HG03066 (cell line): ENCODE measurements around the gene WWOX.

ENCODE experiments used
- ATAC-seq: cut with Tn5 transposase; IDR thresholded peaks from one replicate; pipeline ENCODE4 v1.9.1; 2021; ENCODE audit warnings: low read depth; ENCODE audit not compliant: unreplicated experiment

The WWOX gene

DNA sequence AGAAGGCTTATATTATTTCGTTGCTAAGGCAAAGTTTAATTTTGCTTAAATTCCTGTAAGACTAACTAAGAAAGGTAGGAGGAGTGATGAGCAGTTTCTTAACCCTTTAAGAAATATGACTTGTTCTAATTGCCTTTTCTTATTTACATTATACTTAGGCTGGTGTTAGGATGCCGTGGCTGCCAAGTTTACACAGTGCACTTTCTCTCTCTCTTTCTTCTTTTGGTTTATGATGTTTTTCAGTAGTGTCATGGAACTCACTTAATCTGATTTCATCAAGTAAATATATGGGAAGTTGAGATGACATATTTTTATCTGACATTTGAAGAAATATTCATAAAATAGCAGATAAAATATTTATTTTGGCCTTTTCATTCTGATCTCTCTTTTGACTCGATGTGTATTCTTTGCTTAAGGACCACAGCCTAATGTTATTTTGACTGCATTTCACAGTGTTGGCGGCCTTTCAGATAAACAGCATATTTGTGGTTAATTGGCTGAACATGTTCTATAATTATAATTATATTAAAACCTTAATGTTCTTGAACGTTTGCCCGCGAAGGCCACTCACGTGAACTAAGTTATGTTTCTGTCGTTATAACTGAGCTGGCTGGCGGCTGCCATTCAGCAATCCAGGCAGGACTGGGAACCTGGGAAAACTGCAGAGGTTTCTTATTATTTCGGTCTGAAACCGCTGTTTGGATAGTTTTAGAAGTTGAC is 191.6 kb downstream of the WWOX start:
- no peak for ATAC-seq

DNA sequence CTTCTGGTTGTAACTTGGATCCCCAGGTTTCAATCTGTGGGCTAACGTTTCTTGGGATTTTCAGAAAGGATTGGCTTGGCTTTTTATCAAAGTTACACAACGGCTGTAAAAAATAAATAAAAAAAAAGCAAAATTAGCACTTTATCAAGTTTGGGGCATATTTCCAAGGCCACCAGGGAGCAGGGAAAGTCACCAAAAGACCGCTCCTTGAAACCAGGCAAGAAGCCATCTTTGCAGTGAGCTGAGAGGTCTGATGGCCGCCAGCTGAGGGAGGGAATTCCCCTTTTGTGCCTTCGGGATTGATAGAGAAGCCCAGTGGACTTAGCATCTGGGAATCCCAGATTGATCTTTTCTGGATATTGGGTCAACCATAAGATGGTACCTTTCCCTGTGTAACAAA is 192.2 kb downstream of the WWOX start:
- ATAC-seq = no peak

DNA sequence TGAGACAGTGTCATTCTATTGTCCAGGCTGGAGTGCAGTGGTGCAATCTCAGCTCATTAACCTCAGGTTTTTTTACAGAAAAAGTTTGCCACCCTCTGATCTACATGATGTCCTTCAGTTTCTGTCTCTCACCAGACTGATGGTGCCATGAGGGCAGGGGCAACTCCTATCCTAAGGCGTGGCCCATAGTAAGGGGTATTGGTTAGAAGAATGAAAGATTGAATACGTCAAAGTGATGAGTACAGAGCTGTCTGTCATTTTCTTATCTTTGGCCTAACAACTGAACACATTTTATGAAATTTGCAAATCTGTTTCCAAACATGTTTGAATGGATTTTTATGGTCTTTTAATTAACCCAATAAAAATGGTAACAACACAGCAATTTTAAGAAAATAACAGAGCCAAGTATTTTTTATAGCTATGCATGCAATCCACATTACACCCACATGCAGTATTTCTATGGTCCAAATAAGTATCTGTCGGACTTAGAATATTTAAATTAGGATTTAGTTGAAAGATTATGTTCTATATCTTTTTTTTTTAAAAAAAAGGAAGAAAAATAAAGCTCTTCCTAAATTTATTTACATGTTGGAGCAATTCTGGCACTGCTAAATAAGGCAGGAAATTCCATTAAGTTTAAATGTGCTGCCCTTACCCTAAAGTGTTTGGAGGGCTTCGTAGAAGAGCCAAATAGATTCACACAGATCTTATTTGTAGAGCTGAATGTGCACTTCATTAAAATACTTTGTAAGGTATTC is 192.8 kb downstream of the WWOX start:
- no peak for ATAC-seq

DNA sequence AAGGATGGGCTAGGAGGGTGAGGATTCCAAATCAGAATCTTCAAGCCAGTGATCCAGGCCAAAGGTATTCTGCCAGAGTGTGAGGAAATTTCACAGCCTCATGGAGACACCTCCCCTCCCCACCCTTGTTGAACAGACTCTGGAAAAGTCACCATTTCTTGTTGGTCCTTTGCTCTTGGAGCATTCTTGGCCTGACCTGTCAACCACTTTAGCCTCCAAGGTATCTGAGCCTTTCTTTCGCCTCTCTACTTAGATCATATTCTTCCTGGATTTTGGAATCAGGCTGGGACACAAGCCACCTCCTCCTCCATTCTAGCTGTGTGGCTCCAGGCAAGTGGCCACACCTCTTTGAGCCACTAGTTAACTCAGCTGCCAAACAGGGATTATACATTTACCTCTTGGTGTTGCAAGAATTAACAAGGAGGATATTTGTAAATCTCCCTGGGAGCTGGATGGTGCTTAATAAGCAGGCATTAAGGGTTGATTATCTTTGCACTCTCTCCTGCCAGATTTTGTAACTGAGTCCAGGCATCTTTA is 193.5 kb downstream of the WWOX start:
- ATAC-seq = no peak

DNA sequence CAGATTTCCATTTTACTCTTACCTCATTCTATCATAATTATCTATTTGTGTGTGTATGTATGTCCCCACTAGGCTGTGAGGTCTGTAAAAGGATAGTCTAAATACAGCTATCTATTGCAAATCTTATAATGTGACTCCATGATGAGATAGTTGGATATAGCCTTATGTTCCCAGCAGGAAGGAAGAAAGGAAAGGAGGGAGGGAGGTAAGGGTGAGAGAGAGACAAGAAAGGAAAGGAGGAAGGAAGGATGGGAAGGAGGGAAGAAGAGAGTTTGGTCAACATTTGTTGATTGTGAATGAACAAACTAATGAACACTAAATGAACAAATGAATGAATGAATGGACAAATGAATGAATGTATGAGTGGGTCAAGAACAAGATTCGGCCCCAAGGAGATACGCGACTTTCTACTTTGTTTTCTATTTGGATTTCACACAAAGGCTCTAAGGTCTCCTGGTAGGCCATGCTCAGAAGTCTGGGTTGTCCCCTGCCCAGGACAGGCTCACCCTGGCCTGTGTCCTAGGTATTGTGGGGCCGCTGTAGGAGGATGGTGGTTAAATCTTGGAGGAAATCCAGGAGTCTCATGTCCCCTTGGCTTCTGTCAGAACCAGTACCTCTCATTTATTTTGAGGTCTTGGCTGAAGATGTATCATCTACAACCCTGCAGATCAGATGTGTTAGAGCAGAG is 195.2 kb downstream of the WWOX start:
- no peak for ATAC-seq

DNA sequence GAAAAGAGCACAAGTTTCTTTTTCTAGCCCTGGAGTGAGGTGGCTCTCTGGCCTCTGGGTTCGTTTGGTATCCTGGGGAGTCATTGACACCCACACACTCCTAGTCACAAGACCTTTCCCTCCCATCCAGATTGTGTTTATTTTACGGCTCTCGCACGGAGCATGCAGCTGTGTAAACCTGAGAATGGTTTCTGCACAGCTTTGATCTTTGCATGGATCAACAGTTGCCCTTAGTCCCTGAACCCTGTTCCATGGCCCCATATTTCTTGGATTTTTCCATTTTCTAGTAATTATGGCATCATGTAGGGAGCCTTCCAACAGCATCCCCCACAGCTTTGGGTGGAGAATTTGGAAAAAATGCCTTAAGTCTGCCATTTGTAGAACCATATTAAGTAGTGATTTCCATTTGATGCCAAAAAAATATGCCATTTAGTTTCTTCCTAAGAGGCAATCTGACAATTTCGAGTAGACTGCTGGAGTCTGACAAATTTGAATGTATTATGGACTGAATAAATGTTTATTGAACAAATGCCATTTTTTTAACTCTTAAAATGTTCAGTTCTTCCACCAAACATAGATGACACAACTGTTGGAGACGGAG is 197.7 kb downstream of the WWOX start:
- ATAC-seq = no peak

DNA sequence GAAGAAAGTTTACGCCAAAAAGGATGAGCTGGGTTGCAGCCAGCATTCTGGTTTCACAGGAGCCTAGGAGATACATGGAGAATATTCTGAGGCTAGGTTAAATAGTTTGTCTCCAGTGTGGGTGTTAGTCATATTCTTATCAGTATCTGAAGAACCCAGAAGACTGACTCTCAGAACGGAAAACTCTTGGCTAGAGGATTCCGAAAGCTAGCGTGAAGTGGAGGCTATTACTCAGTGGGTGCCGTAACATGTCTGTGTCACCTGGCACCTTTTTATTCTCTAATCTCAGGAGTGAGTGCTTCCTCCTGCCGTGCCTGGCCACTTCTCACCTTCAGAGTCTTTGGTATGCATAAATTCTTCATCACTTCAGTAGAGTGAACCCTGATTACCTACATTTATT is 199.5 kb downstream of the WWOX start:
- ATAC-seq = no peak

DNA sequence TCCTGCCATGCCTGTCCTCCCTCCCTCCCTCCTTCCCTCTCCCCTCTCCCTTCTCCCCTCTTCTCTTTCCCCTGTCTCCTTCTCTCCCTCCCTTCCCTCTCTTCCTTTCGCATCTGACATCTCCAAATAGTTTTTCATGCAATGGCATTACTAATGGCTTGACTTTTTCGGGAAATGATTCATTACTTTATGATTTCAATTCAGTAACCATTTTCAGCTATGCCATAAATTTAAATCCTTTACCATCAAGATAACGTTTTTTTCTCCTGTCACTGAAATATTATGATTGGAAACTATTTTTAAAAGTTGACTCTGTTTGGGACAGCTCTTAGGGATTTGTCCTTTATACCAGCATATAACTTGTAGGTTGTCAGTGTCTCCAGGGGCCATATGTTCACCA is 201.0 kb downstream of the WWOX start:
- no peak for ATAC-seq

DNA sequence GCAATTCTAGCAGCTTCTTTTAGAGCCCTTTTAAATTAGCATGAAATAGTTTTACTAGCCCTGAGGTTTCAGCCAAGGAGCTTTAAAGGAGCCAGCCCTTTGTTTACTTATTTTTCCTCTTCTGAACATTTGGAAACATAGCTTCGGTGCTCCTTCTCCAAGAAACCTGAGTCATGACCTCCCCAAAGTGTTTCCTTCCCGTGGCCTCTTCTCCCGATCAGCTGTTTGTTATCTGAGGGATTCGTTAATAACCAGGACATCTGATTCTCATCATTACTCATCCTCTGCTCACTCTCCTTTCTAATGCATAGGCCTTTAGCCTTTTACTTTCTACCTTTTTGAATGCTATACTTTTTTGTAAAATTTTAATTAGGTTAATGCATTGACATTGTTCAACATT is 204.5 kb downstream of the WWOX start:
- no peak for ATAC-seq

DNA sequence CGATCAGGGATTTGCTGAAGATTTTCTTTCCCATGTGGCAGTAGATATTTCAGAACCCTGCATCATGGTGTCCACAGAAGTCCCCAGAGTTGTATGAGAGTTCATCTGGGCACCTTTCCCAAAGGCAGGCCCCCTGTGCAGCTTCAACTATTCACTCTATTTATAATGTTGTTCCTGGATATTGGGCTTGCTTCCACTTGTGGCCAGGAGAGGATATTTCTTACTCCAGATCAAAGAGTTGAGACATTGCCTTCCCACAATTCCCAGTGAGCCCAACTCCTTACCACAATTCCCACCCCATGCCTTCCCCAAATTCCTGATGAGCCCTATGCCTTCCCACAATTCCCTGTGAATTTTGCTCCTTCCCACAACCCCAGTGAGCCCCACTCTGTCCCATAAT is 206.9 kb downstream of the WWOX start:
- ATAC-seq = no peak

DNA sequence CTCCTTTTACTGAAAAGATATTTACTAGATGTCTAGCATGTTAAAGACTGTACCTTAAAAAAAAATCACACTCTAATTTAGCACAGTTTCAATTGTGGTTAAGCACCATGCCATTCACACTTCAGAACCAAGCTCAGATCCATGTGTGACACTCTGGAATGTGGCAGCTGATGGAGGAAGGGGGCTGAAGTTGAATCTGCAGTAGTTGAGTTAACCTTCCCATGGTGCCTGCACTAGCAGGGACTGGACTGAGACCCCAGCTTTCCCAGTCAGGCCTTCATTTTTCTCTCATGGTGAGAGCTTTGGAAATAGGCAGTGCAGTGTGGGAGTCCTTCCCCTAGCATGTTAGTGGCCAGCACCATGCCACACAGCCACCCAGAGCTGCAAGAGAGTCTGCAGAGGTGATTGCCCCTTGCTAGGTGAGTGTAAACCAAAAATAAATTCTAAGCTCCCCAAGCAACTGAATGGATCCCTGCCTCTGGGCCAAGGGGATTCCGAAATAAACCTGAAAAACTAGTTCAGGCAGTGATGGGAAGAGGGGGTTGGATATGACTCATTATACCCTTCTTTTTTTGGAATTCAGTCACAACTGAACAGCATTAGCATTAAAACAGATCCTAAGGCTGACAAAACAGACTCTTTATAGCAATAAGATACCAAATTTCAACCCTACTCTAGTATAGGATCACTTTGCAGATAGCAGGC is 208.5 kb downstream of the WWOX start:
- ATAC-seq = no peak

DNA sequence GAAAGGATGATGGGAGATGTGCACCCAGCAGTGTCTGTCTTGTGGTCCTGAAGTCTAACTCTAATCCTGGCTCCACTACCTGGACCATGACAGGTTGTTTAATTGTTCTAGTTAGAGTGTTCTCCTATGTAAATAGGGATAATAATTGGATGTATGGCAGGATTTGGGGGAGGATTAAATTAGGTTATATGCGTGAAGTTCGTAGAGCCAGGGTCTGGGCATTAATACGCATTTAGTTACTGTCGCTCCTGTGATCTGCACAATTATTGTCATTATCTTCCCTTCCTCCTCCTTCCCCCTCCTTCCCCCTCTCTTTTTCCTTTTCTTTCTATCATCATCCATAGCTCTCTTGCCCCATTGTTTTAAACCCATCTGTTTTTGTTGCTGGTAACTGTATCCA is 210.3 kb downstream of the WWOX start:
- ATAC-seq = no peak

DNA sequence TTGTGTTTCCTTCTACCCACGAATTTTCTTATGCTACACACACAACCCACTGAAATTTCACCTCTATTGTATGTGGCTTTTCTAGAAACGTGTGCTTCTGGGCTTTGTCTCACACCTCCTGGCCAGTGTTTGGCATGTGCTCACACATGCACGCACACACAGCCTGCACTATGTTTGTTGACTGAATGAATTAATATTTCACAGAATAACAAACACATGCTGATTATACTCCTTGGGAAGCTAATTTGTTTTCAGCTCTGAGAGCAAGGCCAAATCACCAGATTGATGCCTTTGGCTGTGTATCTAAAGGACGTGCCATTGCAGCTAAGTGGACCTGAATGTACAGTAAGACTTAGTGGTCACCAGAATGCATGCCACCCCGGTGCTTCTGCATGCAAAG is 210.7 kb downstream of the WWOX start:
- no peak for ATAC-seq

DNA sequence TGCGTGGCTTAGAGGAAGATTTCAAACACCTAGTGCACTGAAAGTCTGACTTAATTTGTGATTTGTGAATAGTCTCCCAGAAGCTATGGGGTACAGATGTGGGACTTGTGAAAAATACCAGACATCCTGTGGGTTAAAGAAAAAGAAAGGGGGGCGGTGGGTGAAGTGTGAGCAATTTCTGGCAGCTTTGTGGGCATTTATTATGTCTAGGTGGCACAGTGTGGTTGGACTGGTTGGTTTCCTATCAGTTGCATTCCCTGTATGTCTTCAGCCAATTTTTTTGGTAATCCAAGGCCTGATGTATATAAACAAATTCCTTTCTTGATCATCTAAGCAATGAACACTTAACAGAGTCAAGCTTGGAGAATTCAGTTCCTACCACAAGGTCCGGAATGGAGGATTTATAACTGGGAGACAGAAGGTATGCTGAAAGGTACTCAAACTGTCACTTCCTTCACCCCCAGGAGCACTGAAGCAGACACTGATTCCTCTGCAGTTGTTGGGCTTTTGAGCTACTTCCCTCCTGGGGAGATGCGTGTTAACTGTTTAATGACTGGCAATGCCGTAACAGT is 211.6 kb downstream of the WWOX start:
- no peak for ATAC-seq

DNA sequence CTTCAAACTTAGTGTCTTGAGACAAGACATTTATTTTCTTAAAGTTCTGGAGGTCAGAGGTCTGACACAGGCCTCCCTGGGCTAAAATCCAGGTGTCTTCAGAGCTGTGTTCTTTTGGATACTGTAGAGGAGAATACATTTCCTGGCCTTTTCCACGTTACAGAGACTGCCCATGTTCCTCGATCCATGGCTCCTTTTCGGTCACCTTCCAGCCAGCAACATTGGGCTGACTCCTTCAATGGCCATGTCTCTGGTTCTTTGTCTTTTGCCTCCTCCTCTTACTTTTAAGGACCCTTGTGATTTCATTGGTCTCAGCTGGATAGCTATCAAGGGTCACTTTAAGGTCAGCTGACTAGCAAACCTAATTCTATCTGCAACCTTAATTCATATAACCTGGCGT is 212.4 kb downstream of the WWOX start:
- no peak for ATAC-seq

DNA sequence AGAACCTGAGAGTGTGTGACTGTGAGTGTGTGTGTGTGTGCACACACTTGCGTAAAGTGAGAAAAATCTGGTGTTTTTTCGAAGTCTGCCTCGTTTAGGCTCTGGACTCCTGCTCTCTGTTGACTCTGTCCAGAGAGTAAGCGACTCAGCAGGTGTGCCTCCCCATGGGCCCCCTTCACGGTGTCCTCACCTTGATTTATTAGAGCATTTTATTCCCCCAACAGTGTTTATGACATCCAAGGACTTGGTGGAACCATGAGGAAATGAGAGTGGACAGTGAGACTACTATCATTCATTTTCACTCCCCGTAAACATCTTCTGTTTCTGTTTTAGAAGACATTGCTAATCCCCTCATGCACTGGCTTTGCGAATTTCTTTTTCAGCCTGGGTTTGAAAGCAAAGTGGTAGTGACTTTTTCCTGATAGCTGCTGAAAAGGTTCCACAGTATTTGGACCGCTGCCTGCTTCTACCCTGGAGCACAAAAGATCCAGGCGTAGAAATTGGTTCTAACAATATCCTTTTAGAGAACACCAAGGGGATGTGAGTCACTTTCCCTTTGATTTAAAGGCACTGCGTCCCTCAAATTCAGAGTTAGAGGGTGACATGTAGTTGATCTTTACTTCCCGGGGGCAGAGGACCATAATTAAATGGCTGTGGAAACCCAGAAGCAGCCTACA is 218.2 kb downstream of the WWOX start:
- ATAC-seq = no peak

DNA sequence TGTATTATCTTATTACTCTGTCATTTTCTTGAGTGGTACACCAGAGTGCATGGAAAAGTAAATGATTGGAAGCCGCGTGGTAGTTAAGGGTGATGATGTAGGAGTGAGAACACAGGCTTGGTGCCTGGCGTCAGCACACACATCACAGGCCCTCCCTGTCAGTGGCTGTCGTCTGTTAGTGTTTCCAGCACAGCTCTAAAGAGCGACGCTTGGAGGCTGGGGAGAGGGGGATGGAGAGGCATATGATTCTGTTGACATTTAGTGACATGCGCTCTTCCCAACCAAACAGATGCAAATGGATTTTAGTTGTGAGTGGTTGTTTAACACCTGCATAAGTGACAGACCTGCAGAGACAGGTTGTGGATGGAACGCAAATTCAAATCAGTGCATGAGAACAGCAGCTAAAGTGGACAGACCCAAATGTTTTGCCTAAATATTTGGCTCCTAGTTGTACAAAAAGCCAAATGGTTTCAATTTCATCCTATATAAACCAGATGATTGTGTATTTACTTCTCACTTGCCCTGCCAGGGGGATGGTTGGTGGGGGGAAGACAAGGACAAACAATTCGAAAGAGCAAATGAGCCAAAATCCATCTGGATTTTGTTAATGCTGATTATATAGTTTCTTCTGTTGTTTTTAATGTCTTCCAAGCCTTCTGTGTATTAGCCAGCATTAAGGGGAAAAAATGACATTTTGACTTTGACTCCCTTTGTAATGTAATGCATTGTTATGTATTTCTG is 222.3 kb downstream of the WWOX start:
- no peak for ATAC-seq

DNA sequence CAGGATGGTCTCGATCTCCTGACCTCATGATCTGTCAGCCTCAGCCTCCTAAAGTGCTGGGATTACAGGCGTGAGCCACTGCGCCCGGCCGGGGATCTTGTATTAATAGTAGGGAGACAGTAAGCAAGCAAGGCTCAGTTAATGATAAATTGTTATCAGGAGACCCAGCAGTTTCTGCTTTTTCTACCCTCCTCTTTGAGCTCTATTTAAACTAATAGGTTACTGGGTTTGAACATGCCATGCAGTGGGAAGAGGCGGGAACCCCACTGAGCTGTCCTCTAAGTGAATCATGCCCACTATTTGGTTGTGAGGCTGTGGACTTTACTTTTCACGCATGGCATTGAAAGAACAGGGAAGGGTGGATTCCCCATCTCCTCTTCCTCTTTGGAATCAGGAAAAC is 223.9 kb downstream of the WWOX start:
- ATAC-seq = no peak
